Activated T-cell treated with anti-CD3 and anti-CD28 coated beads, Interleukin-2, amount 50 U/mL, for 72 hours (primary cell): ENCODE data around the gene PREX1. TPM values are rescaled to one million over a fixed set of nuclear protein-coding genes. Genes with fewer than 3 reads are reported as not detected.
"Not testable (repeated sequence)": the region's sequence is repeated elsewhere in the genome, so short reads cannot be mapped to it uniquely, and the experiment has no call there.

ENCODE experiments used
- ATAC-seq, 2 donors: fragments of 150-1000 bp; cut with Tn5 transposase; replicated peaks in 1 of 2; 2 replicates each; pipeline ENCODE4 v1.10.0; 2021; ENCODE audit warnings: moderate library complexity in 2 of 2, mild to moderate bottlenecking in 1 of 2
- DNase-seq, 2 donors: peaks; one replicate each; pipeline ENCODE4 v3.0.0; 2021 to 2022; ENCODE audit warnings: mixed read lengths in 1 of 2
- H3K27ac Mint-ChIP-seq: one replicate; pipeline ENCODE4 v1.8.0; 2022; ENCODE audit warnings: mild to moderate bottlenecking, moderate library complexity, mixed read lengths
- H3K27me3 Mint-ChIP-seq: one replicate; pipeline ENCODE4 v1.8.0; 2022; ENCODE audit warnings: low read depth, mixed read lengths
- H3K36me3 Mint-ChIP-seq, 2 donors: one replicate each; pipeline ENCODE4 v1.8.0; 2022; ENCODE audit warnings: mixed read lengths in 2 of 2, mild to moderate bottlenecking in 1 of 2; ENCODE audit not compliant: insufficient read depth in 2 of 2
- H3K4me1 Mint-ChIP-seq: one replicate; pipeline ENCODE4 v1.8.0; 2022; ENCODE audit warnings: low read depth, mixed read lengths
- H3K4me3 Mint-ChIP-seq, 2 donors: one replicate each; pipeline ENCODE4 v1.8.0; 2022; ENCODE audit warnings: mild to moderate bottlenecking in 2 of 2, mixed read lengths in 2 of 2, moderate library complexity in 2 of 2
- H3K9me3 Mint-ChIP-seq, 2 donors: one replicate each; pipeline ENCODE4 v1.8.0; 2022; ENCODE audit warnings: mixed read lengths in 2 of 2
- total RNA-seq, 2 donors: library from RNA; stranded (reverse); gene quantifications; one replicate each; pipeline ENCODE4 v1.2.3, GENCODE V29; 2022

PREX1 gene
- total RNA-seq, 2 donors from 2014 or later = 85.6 to 112 TPM

- not testable (repeated sequence) for H3K27me3 Mint-ChIP-seq, DNase-seq, H3K9me3 Mint-ChIP-seq, H3K27ac Mint-ChIP-seq, H3K4me3 Mint-ChIP-seq, ATAC-seq, H3K36me3 Mint-ChIP-seq
- H3K4me1 Mint-ChIP-seq = peaks cover 28% of the 10 kb centered on the region
Observed at GRCh38 chr20:48843896-48844295, 16.1 kb upstream of the PREX1 start.

- no peaks in the 10 kb centered on the region for H3K36me3 Mint-ChIP-seq
- H3K9me3 Mint-ChIP-seq = no peaks in the 10 kb centered on the region
- H3K27ac Mint-ChIP-seq = no peak overlapping the region
- no peak for DNase-seq
- H3K4me1 Mint-ChIP-seq = peaks cover 26% of the 10 kb centered on the region
- no peak overlapping the region for H3K4me3 Mint-ChIP-seq
- no peaks in the 10 kb centered on the region for H3K27me3 Mint-ChIP-seq
- ATAC-seq = no peak
Observed at GRCh38 chr20:48843057-48843806, 15.4 kb upstream of the PREX1 start.

GRCh38 chr20:48841875-48842529 is 14.2 kb upstream of the PREX1 start:
- H3K4me3 Mint-ChIP-seq = no peak overlapping the region
- ATAC-seq (no peak), DNase-seq (no peak)
- H3K27ac Mint-ChIP-seq = no peak overlapping the region
- no peaks in the 10 kb centered on the region for H3K27me3 Mint-ChIP-seq
- H3K9me3 Mint-ChIP-seq = no peaks in the 10 kb centered on the region
- H3K4me1 Mint-ChIP-seq = peaks cover 14% of the 10 kb centered on the region
- no peaks in the 10 kb centered on the region for H3K36me3 Mint-ChIP-seq

- DNase-seq = no peak
- Mint-ChIP-seq H3K36me3 (no peaks in the 10 kb centered on the region), H3K9me3 (no peaks in the 10 kb centered on the region), H3K27ac (no peak overlapping the region), H3K4me1 (peaks cover 7% of the 10 kb centered on the region), H3K4me3 (no peak overlapping the region), H3K27me3 (no peaks in the 10 kb centered on the region)
- no peak for ATAC-seq
Observed at GRCh38 chr20:48841196-48841874, 13.5 kb upstream of the PREX1 start.

- no peaks in the 10 kb centered on the region for H3K27me3 Mint-ChIP-seq
- DNase-seq = no peak
- H3K27ac Mint-ChIP-seq = no peak overlapping the region
- no peaks in the 10 kb centered on the region for H3K36me3 Mint-ChIP-seq
- H3K9me3 Mint-ChIP-seq = no peaks in the 10 kb centered on the region
- H3K4me1 Mint-ChIP-seq = no peaks in the 10 kb centered on the region
- H3K4me3 Mint-ChIP-seq = no peak overlapping the region
- ATAC-seq = no peak
Observed at GRCh38 chr20:48839154-48839917, 11.5 kb upstream of the PREX1 start.

- no peaks in the 10 kb centered on the region for H3K9me3 Mint-ChIP-seq
- DNase-seq = no peak
- H3K4me3 Mint-ChIP-seq = no peak overlapping the region
- no peaks in the 10 kb centered on the region for H3K27me3 Mint-ChIP-seq
- no peak for ATAC-seq
- no peaks in the 10 kb centered on the region for H3K36me3 Mint-ChIP-seq
- peaks cover under 1% of the 10 kb centered on the region for H3K4me1 Mint-ChIP-seq
- no peak overlapping the region for H3K27ac Mint-ChIP-seq
Observed at GRCh38 chr20:48837014-48837413, 9.2 kb upstream of the PREX1 start.

GRCh38 chr20:48835390-48835789 is 7.6 kb upstream of the PREX1 start:
- Mint-ChIP-seq H3K4me1 (peaks cover 5% of the 10 kb centered on the region), H3K36me3 (no peaks in the 10 kb centered on the region)

GRCh38 chr20:48834278-48834677 is 6.5 kb upstream of the PREX1 start:
- Mint-ChIP-seq H3K9me3 (no peaks in the 10 kb centered on the region), H3K27me3 (peaks cover 13% of the 10 kb centered on the region), H3K4me3 (no peak overlapping the region), H3K36me3 (no peaks in the 10 kb centered on the region), H3K4me1 (peaks cover 5% of the 10 kb centered on the region), H3K27ac (no peak overlapping the region)
- no peak for DNase-seq
- ATAC-seq = no peak

More at GRCh38 chr20:48835390-48835789, 7.6 kb upstream of the PREX1 start:
- ATAC-seq (no peak), DNase-seq (no peak)
- peaks cover 5% of the 10 kb centered on the region for H3K27me3 Mint-ChIP-seq
- H3K27ac Mint-ChIP-seq = no peak overlapping the region
- H3K9me3 Mint-ChIP-seq = no peaks in the 10 kb centered on the region
- H3K4me3 Mint-ChIP-seq = no peak overlapping the region

- DNase-seq (no peak), ATAC-seq (no peak)
- H3K36me3 Mint-ChIP-seq = peaks cover 0 to 3% of the 10 kb centered on the region in 2 donors
- H3K4me1 Mint-ChIP-seq = peaks cover 14% of the 10 kb centered on the region
- H3K27me3 Mint-ChIP-seq = peaks cover 22% of the 10 kb centered on the region
- H3K4me3 Mint-ChIP-seq = no peak overlapping the region
- H3K9me3 Mint-ChIP-seq = no peaks in the 10 kb centered on the region
- H3K27ac Mint-ChIP-seq = no peak overlapping the region
Observed at GRCh38 chr20:48832405-48832730, 4.6 kb upstream of the PREX1 start.

GRCh38 chr20:48831718-48832404 is 4.1 kb upstream of the PREX1 start:
- peaks cover 2 to 3% of the 10 kb centered on the region in 2 donors for H3K36me3 Mint-ChIP-seq

GRCh38 chr20:48830826-48831318 is 3.1 kb upstream of the PREX1 start:
- H3K36me3 Mint-ChIP-seq = peaks cover 3 to 7% of the 10 kb centered on the region in 2 donors
- peaks cover 14% of the 10 kb centered on the region for H3K4me1 Mint-ChIP-seq
- peaks cover 22% of the 10 kb centered on the region for H3K27me3 Mint-ChIP-seq
- ATAC-seq = no peak
- no peaks in the 10 kb centered on the region for H3K9me3 Mint-ChIP-seq
- no peak for DNase-seq
- H3K27ac Mint-ChIP-seq = no peak overlapping the region
- H3K4me3 Mint-ChIP-seq = no peak overlapping the region

More at GRCh38 chr20:48831718-48832404, 4.1 kb upstream of the PREX1 start:
- H3K9me3 Mint-ChIP-seq = no peaks in the 10 kb centered on the region
- H3K4me1 Mint-ChIP-seq = peaks cover 14% of the 10 kb centered on the region
- no peak for ATAC-seq
- H3K4me3 Mint-ChIP-seq = no peak overlapping the region
- no peak overlapping the region for H3K27ac Mint-ChIP-seq
- H3K27me3 Mint-ChIP-seq = peaks cover 22% of the 10 kb centered on the region
- DNase-seq = no peak

GRCh38 chr20:48829940-48830339 is 2.1 kb upstream of the PREX1 start:
- H3K4me1 Mint-ChIP-seq = peaks cover 21% of the 10 kb centered on the region
- H3K27me3 Mint-ChIP-seq = peaks cover 22% of the 10 kb centered on the region
- no peak overlapping the region for H3K27ac Mint-ChIP-seq
- ATAC-seq = no peak
- H3K4me3 Mint-ChIP-seq = no peak overlapping the region
- DNase-seq = no peak
- H3K36me3 Mint-ChIP-seq = peaks cover 5 to 7% of the 10 kb centered on the region in 2 donors
- H3K9me3 Mint-ChIP-seq = no peaks in the 10 kb centered on the region
